AG10803 (cell line): Measurements from ENCODE around the gene FAM72D.
"Not testable (repeated sequence)": the region's sequence is repeated elsewhere in the genome, so short reads cannot be mapped to it uniquely, and the experiment has no call there.

Experiments used
- DNase-seq: peaks from one replicate; pipeline ENCODE4 v3.0.0; 2010; ENCODE audit warnings: low read depth
- H3K4me3 ChIP-seq: 2 replicates; pipeline ENCODE4 v1.5.1; 2011; ENCODE audit warnings: mild to moderate bottlenecking, low read length, control low read depth

FAM72D gene

DNA sequence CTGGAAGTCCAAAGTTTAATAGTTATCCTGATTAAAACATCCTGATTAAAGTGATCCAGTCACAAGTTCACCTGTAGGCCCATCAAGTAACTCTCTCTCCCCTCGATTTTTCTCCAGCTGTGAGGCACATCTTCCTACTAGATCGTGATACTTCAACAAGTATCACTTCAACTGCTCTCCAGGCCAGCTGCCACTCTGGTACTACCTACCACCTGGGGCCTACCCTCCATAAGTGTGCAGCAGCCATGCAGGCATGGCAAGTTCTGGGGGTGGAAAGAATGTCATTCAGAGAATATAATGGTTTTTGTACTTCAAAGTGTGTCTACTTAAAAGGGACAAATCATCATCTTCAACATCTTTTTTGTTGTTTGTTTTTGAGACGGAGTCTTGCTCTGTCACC is 15.6 kb upstream of the FAM72D start:
- DNase-seq, H3K4me3 ChIP-seq: not testable (repeated sequence)

DNA sequence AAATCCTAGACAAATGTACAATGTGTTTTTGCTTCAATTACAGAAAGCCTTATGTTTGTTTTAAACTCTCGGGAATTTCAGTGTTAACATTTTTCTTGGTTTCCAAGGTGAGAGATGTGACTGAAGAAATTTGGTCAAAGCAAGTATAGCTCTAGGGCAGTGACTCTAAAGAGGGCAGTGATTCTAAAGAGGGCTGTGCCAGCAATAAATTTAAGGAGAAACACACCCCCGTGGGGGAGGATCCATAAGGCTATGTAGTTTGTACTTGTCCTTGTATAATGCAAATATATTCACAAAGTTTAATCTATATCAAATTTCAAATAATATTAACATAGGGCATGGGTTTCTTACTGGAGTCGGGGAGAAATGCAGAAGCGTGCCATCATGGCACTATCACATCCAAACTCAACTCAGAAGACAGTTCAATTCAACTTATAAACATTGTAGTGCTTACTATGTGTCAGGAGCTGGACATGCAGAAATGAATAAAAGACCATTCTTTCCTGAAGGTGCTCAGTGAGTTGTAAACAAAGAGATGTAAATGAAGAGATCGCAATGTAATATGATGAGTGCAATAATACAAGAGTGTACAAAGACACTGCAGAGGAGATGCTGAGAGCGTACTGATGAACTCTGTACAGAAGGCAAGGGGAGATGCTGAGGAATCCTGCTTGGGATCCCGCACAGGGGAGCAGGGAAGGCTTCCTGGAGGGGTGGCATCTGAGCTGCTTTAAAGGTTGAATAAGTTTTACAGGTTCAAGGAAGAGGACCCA is 13.1 kb upstream of the FAM72D start:
- not testable (repeated sequence) for H3K4me3 ChIP-seq, DNase-seq

DNA sequence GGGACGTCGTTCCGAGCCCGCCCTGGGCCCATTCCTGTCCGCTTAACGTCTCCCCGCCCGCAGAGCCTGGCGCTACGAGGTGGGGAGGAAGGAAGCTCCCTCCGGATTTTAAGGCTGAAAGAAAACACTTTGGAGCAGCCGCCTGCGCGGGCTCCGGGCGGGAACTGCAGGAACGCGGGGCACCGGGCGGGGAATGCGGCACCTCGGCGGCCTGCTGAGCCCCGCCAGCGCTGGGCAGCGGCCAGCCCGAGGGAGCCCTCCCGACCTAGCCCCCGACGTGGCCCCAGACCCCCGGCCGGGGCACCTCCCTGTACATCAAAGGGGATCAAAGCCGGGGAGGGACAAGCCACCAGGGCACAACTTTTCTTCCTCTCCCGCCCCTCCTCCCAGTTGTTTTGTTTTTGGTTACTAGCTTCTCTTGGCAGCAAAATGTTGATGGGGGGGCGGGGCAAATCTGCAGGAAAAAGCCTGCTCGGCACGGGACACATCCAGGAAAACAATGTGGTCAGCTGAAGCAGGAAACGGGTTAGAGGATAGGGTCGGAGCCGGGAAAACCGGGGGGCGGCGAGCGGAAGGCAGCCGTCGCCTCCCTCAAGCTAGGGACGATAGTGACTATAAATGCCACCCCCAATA is 2.1 kb upstream of the FAM72D start:
- peak; percentile 0 for DNase-seq
- H3K4me3 ChIP-seq, result peak overlapping the region; percentile 38

DNA sequence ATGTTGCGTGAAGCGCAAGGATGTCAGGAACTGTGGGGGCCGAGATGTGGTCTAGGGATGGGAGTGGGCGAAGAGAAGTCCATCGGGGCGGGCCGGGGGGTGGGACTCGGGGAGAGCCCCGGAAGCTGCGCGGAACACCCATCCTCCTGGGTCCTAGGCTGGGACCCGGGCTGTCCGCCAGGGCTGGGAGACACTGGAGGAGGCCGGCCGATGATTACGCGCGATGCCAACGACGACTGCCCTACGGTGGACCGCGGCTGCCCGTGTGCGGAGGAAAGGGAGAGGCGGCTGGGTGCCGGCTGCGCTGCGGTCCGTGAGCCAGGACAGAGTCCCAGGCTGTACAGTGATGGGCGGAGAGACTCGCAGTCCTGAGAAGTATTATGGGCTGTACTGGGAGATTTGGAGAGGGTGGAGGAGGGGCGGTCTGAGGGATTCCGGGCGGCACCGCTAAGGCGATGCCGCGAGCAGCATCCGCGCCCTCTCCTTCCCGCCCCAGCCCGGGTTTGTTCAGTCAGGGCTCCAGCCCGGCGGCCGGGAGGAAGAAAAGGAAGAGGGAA is 1.0 kb upstream of the FAM72D start:
- H3K4me3 ChIP-seq, result peak overlapping the region; percentile 54

DNA sequence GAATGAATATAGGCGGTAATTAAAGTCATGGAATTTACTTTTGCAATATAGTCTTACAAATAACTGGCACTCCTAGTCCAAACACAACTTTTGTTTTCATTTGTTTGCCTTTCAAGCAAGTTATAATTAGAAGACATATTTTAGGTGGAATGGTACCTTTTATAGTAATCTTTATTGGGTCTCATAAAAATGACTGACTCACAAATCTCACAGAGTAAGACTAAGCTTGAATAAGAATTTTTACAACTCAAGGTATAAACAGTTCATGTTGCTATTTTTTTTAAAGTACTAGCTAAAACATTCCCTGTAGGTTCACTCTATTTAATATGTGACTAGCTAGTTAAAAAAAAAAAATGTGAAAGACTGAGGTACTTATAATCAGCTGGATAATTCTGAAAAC is 6.0 kb downstream of the FAM72D start:
- DNase-seq, H3K4me3 ChIP-seq: not testable (repeated sequence)

More for the DNA sequence above, 1.0 kb upstream of the FAM72D start:
- not testable (repeated sequence) for DNase-seq

DNA sequence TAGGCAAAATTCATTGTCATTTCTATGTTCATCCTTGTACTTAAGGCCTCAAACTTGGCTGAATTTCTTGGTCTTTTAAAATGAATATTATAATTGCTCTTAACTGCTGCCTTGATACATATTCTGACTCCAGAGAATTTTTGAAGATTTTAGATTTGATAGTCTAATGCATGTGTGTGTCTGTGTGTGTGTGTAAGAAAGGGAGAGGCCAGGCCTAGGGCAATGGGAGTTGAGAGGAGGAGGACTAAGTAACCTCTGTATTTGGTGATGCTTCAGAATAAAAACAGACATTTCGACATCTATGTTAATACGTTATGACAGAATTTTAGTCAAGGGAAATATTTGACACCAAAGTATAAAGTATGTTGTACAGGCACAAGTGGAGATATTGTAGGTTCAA is 7.5 kb downstream of the FAM72D start:
- H3K4me3 ChIP-seq, result not testable (repeated sequence)

DNA sequence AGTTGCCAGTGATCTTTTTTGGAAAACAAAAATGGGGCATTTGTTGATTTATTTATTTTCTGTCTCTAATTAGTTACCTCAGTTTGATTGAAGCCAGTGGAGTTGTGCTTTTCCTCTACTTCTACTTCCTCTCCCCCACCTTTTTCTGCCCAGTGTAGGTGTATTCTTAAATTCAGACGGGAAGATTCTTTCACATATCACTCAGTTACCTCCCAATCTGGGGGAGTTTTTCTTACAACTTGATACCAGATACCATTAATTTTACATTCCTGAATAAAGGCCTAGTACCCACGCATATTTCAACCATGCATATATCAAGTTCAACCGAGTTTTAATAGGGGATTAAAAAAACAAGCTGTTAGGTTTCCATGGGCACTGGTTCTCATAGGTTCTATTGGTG is 15.9 kb downstream of the FAM72D start:
- not testable (repeated sequence) for DNase-seq, H3K4me3 ChIP-seq

More for the DNA sequence above, 7.5 kb downstream of the FAM72D start:
- DNase-seq, result not testable (repeated sequence)

DNA sequence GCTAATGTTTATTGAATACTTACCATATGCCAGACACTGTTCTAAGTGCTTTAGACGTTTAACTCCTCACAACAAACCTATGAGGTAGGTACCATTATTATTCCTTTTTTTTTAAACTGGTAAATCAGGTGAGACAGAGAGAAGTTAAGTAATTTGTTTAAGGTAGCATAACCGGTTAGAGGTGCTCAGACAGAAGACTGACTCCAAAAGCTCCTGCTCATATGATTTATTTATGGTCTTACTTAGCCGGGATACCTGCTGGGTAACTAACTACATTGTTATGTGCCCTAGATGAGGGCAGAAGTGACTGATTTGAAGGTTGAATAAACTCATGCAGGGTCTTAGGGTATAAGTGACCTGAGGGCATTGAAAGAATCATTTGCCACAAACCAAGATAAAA is 16.9 kb downstream of the FAM72D start:
- DNase-seq, result not testable (repeated sequence)

DNA sequence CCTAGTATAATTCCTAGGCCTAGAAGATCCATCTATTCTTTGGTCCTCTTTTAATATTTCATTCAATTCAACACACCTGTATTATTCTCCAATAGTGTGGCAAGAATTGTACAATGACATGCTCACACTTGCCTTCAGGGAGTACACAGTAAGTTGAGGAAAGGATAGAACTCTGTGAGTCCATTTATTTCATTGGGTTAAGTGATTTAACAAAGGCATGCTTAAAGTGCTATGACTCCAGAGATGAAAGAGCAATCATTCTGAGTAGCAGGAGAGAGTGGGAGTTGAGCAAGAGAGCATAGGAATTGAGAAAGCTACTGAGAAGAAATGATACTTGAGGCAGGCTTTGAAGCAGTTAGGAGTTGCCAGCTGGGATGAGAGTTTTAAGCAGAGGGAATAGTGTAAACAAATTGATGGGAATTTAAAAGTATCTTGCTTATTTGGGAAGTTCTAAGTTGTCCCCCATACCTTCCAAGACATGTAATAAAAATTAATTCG is 18.8 kb downstream of the FAM72D start:
- not testable (repeated sequence) for DNase-seq, H3K4me3 ChIP-seq

More for the DNA sequence above, 16.9 kb downstream of the FAM72D start:
- H3K4me3 ChIP-seq, result not testable (repeated sequence)

DNA sequence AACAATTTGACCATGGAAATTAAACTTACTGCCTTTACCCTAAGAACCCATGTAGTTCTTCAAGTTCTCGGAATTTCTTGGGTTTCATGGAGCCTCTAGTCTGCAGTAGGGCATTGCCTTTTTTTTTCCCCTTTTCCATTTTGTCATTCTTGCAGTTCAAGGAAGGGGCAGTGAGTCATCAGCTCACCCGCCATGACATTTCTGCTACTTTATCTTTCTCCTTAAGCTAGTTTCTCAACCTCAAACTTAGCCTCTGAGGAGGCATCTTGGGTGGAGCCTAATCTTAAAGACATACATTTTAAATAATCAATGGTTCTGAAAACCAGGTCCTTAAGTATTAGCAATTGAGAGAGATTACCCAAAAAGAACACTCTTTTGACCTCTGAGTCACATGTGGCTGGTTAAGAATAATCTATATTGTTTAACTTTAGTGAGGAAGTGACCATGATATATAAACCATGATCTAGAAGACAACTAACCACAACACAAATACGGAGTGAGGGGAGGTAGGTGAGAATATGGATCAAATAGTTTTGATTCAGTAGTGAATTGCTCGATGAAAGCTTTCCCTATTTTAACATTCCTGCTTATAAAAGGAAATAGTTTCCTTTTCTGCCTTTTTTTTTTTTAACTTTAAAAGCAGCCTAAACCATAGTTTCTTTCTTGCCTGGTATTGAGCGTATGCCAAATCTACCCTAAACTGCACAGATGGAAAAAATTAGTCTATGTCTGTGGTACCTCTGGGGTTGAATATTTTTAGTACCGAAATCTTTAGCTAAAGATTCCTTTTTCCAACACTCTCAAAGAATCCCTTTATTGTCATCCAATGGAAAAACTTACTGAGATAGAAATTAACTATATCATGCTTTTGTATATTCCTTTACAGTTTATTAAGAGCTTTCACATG is 20.1 kb downstream of the FAM72D start:
- not testable (repeated sequence) for DNase-seq, H3K4me3 ChIP-seq

DNA sequence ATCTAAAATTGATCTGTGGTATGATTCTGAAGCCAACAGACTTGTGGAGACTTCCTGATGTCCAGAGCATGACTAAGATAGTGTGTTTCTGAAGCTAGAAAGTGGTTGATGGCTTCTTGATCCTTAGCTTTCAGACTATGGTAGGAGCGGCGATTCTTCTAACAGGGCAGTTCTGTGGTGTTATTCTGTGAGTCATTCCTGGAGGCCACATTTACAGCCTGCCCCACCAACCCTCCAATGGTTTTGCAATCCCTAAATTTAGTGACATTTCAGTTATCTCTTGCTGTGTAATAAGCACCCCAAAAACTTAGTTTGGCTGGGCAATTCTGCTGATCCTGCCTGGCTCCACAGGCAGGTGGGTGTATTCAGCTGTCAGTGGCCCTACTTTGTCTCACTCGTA is 24.1 kb downstream of the FAM72D start:
- H3K4me3 ChIP-seq, DNase-seq: not testable (repeated sequence)

DNA sequence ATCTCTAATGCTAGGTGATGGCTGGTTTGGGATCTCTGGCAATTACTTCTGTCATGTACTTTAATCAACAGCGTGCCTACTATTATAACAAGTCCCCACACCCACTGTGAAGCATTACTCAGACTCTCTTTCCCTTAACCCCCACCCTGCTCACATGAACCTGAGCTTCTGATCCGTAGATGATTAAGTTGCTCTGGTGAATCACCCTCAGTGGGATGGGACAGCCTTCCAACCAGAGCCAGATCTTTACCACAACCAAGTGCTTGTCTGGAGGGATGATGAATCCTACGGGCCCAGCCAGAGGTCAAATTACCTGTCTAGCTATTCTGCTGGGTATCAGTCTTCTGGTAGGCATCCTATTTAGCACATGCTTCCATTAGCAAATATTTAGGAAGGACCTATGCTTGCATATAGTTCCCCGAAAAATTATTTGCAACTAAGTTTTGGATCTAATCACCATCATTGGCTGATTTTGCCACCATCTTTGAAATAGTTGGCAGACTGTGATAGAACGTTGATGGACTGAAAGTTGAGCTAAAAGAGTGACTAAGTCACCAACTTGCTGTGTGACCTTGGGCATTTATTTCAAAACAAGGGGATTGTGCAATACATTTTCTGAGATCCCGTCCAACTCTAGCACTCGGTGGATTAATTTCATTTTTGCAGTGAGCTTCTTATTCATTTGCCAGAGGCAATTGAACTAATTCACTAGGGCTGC is 26.7 kb downstream of the FAM72D start:
- not testable (repeated sequence) for DNase-seq, H3K4me3 ChIP-seq

DNA sequence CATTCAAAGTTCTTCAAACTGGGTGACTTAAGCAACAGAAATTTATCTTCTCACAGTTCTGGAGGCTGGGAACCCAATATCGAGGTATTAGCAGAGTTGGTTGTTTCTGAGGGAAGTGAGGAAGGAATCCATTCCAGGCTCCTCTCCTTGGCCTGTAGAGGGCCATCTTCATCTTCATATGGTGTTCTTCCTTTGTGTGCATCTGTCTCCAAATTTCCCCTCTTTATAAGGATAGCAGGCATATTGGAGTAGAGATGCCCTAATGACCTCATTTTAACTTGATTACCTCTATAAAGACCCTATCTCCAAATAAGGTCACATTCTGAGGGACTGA is 27.3 kb downstream of the FAM72D start:
- DNase-seq, result not testable (repeated sequence)

DNA sequence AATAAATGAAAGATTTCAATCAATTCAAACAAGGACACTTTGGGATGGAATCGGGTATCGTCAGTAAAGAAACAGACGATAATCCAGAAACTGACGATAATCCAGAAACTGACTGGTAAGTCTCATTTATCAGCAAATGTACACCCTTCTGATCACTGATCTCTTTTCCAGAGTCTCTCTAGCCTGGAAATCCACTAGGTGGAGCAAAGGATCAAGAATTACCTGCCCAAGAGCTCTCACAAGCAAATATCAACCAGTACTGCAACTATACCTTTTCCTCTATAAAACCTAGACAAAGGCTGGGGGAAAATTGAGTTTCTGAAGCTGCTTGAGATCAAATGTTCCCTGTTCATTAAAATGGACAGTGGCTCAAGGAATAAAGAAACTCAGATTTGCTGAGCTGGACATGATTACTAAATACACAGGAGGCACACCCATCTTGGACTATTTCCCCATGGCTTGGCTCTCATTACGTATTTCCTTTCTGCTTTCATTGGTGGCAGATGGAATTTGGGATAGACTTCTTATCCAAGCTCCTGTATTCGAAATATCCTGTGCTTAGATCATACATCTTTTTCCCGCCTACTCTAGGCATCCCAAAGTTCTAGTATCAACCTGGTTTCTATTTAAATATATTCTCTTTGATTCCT is 28.3 kb downstream of the FAM72D start:
- not testable (repeated sequence) for H3K4me3 ChIP-seq, DNase-seq

More for the DNA sequence above, 27.3 kb downstream of the FAM72D start:
- H3K4me3 ChIP-seq, result not testable (repeated sequence)

DNA sequence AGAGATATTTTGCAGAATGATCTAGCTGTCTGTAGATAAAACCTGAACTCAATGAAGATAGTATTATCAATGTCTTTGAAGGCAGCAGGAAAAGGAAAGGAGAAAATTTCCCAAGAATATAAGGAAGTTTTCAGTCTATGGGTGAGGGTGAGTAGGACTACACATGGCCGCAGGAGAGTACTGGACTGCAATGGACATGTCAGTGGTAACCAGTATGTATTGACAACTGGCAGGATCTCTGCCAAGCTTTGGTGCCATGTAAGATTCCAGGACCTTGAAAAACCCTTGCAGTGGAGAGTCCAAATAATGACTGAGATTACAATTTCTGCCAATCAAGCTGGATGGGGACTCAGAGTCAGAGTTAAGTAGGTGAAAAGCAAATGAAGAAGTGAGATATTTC is 29.3 kb downstream of the FAM72D start:
- H3K4me3 ChIP-seq, DNase-seq: not testable (repeated sequence)

DNA sequence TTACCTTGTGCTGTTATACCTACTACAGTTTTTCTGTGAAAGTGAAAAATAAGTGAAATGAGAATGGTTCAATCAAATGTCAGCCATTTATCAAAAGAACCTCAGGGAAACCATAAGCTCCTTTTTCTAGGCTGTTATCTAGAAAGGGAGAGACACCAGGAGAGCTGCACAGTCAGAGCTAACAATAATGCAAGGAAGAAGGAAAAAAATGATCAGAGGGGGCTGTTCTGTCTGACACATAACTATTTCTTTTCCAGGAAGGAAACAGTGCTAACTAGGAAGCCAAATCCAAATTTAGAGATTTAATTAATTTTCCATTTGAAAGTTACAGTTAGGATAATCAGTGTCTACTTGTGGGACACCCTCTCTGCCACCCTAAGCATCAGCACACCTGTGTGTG is 31.4 kb downstream of the FAM72D start:
- not testable (repeated sequence) for DNase-seq, H3K4me3 ChIP-seq

DNA sequence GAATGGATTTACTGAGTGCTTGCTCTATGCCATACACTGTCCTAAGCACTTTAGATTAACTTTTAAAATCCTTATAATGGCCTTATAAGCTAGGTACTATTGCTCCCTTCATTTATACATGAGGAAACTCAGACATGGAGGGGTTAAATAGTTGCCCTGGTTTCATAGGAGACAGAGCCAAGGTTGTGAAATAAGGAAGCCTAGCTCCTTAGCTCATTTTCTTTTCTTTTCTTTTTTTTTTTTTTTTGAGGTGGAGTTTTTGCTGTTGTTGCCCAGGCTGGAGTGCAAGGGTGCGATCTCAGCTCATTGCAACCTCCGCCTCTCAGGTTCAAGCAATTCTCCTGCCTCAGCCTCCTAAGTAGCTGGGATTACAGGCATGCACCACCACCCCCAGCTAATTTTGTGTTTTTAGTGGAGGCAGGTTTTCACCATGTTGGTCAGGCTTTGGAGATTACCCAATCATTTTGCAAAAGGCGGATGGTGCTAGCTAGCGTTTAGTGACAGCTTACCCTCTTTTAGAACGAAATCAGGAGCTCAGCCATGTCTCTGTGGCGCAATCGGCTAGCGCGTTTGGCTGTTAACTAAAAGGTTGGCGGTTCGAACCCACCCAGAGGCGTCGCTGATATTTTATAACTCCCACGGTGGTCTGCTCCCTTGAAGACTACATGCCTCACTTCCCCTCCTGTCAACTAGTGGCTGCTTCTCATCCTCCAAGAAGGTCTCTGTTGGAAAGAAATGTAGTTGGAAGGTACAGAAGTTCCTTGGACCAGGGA is 33.1 kb downstream of the FAM72D start:
- not testable (repeated sequence) for H3K4me3 ChIP-seq, DNase-seq

DNA sequence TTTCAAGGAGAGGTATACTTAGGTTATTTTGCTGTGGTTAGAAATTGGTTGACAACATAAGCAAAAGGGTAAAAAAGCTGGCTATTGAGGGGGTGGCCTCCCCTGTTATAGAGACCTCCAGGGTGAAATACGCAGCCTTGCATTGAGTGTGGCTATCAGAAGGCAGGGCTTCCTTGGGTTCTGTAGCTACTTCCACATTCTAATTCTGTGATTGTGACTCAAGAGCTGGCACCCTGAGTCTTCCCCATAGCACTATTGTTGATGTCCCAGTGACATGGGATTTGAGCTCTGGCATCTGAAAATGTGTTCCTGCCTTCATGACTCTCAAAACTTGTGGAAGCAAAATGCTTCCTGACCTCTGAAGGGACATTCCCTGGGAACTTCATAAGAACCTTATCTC is 38.7 kb downstream of the FAM72D start:
- not testable (repeated sequence) for DNase-seq, H3K4me3 ChIP-seq
